ENCODE measurements around the gene KRI1.

- TF ChIP-seq CTCF (IDR thresholded peaks at IDR 0.05) = no peak
- no peak for TF ChIP-seq POLR2AphosphoS5 (IDR thresholded peaks at IDR 0.05)
- no peak for TF ChIP-seq POLR2A (IDR thresholded peaks at IDR 0.05)
Observed at GRCh38 chr19:10508707-10509106, 57.1 kb downstream of the KRI1 start.

Measured in breast epithelium (tissue), 3 donors.